Hepatocyte (in vitro differentiated cells): ENCODE results near the gene CFAP77.

Experiments used
- CTCF ChIP-seq: fragments of 200-600 bp; sonication (generic); IDR thresholded peaks from 2 replicates; pipeline ENCODE4 v1.5.1; 2016; ENCODE audit warnings: antibody characterized with exemption, mild to moderate bottlenecking; ENCODE audit not compliant: poor library complexity
- EZH2phosphoT487 ChIP-seq: fragments of 200-600 bp; sonication (generic); IDR thresholded peaks from one replicate; pipeline ENCODE4 v1.6.1; 2018; ENCODE audit warnings: antibody characterized with exemption, mild to moderate bottlenecking, low read depth, moderate library complexity; ENCODE audit not compliant: unreplicated experiment, severe bottlenecking

- TF ChIP-seq CTCF (no peak), EZH2phosphoT487 (no peak)
Observed at GRCh38 chr9:132541870-132542830, 132.1 kb downstream of the CFAP77 start.
